Liver (tissue), 9 donors: Measurements from ENCODE around the gene MRTFB. TPM values are rescaled to one million over a fixed set of nuclear protein-coding genes. Genes with fewer than 3 reads are reported as not detected.

Source experiments
- DNase-seq: peaks from one replicate; pipeline ENCODE4 v3.0.0-alpha.2; 2017; ENCODE audit warnings: low spot score
- H3K27ac ChIP-seq, 2 donors: one replicate each; pipeline ENCODE4 v1.7.0; 2013; ENCODE audit warnings: inconsistent platforms in 2 of 2, low read length in 2 of 2, control low read depth in 1 of 2, low read depth in 1 of 2, mild to moderate bottlenecking in 1 of 2
- H3K27me3 ChIP-seq, 4 donors: one replicate each; pipeline versions ENCODE4 v1.6.1 to v1.7.0; 2013; ENCODE audit warnings: low read length in 3 of 4, inconsistent platforms in 1 of 4, mild to moderate bottlenecking in 1 of 4, moderate library complexity in 1 of 4; ENCODE audit not compliant: control insufficient read depth in 4 of 4, insufficient read depth in 4 of 4
- H3K36me3 ChIP-seq, 4 donors: one replicate each; pipeline versions ENCODE4 v1.6.1 to v1.7.0; 2013; ENCODE audit warnings: low read length in 3 of 4, mild to moderate bottlenecking in 3 of 4, low read depth in 1 of 4, moderate library complexity in 1 of 4; ENCODE audit not compliant: control insufficient read depth in 4 of 4, insufficient read depth in 3 of 4
- H3K4me1 ChIP-seq, 4 donors: one replicate each; pipeline versions ENCODE4 v1.6.1 to v1.7.0; 2013; ENCODE audit warnings: low read length in 3 of 4, mild to moderate bottlenecking in 3 of 4, moderate library complexity in 1 of 4; ENCODE audit not compliant: control insufficient read depth in 4 of 4, insufficient read depth in 4 of 4
- H3K4me3 ChIP-seq, 3 donors: one replicate each; pipeline versions ENCODE4 v1.6.1 to v1.7.0; 2013; ENCODE audit warnings: low read length in 3 of 3, control low read depth in 1 of 3, low read depth in 1 of 3, mild to moderate bottlenecking in 1 of 3
- H3K9ac ChIP-seq, 2 donors: one replicate each; pipeline ENCODE4 v1.7.0; 2013; ENCODE audit warnings: low read length in 2 of 2, mild to moderate bottlenecking in 2 of 2, moderate library complexity in 2 of 2, control low read depth in 1 of 2, low read depth in 1 of 2
- H3K9me3 ChIP-seq, 4 donors: one replicate each; pipeline versions ENCODE4 v1.6.1 to v1.7.0; 2013; ENCODE audit warnings: low read length in 3 of 4; ENCODE audit not compliant: control insufficient read depth in 4 of 4
- ATF3 ChIP-seq: IDR thresholded peaks from 2 replicates; pipeline ENCODE4 v1.6.1; 2016; ENCODE audit warnings: antibody characterized with exemption
- CTCF ChIP-seq: fragments of 150-350 bp; IDR thresholded peaks from 2 replicates; pipeline ENCODE4 v1.5.1; 2017; ENCODE audit warnings: improper control_type of control experiment, low read depth, low read length; ENCODE audit not compliant: missing input control
- EGR1 ChIP-seq, 2 donors: IDR thresholded peaks; 2 replicates each; pipeline ENCODE4 v1.6.1; 2016 to 2018; ENCODE audit warnings: antibody characterized with exemption in 2 of 2, low read depth in 2 of 2
- FOXA1 ChIP-seq: IDR thresholded peaks from 2 replicates; pipeline ENCODE4 v1.6.1; 2016; ENCODE audit warnings: antibody characterized with exemption
- FOXA2 ChIP-seq: IDR thresholded peaks from 2 replicates; pipeline ENCODE4 v1.6.1; 2016; ENCODE audit warnings: antibody characterized with exemption
- GABPA ChIP-seq, 2 donors: IDR thresholded peaks in 1 of 2; conservative IDR thresholded peaks in 1 of 2; 2 replicates each; pipeline ENCODE4 v1.6.1; 2016; ENCODE audit warnings: antibody characterized with exemption in 2 of 2, mild to moderate bottlenecking in 1 of 2, moderate library complexity in 1 of 2
- HNF4A ChIP-seq, 2 donors: conservative IDR thresholded peaks; 2 replicates each; pipeline ENCODE4 v1.6.1; 2016; ENCODE audit warnings: antibody characterized with exemption in 2 of 2, mild to moderate bottlenecking in 2 of 2
- HNF4G ChIP-seq: IDR thresholded peaks from 2 replicates; pipeline ENCODE4 v1.6.1; 2016; ENCODE audit warnings: antibody characterized with exemption
- JUND ChIP-seq, 2 donors: IDR thresholded peaks; 2 replicates each; pipeline ENCODE4 v1.6.1; 2016; ENCODE audit warnings: antibody characterized with exemption in 2 of 2
- MAX ChIP-seq: IDR thresholded peaks from 2 replicates; pipeline ENCODE4 v1.6.1; 2016; ENCODE audit warnings: antibody characterized with exemption
- NR2F2 ChIP-seq: IDR thresholded peaks from 2 replicates; pipeline ENCODE4 v1.6.1; 2016; ENCODE audit warnings: antibody characterized with exemption
- RAD21 ChIP-seq, 2 donors: IDR thresholded peaks; 2 replicates each; pipeline ENCODE4 v1.6.1; 2016; ENCODE audit warnings: antibody characterized with exemption in 2 of 2, mild to moderate bottlenecking in 2 of 2
- REST ChIP-seq: IDR thresholded peaks from 2 replicates; pipeline ENCODE4 v1.6.1; 2016; ENCODE audit warnings: antibody characterized with exemption, mild to moderate bottlenecking
- RXRA ChIP-seq, 2 donors: IDR thresholded peaks; 2 replicates each; pipeline ENCODE4 v1.6.1; 2017 to 2018; ENCODE audit warnings: antibody characterized with exemption in 2 of 2, mild to moderate bottlenecking in 1 of 2
- SP1 ChIP-seq: IDR thresholded peaks from 2 replicates; pipeline ENCODE4 v1.6.1; 2018; ENCODE audit warnings: antibody characterized with exemption, mild to moderate bottlenecking
- TAF1 ChIP-seq: conservative IDR thresholded peaks from 2 replicates; pipeline ENCODE4 v1.6.1; 2016; ENCODE audit warnings: antibody characterized with exemption, mild to moderate bottlenecking
- WGBS: extraction: QIAGEN DNeasy Blood & Tissue Kit; methylation state at CpG from one replicate; pipeline ENCODE4 v1.1.7; 2013; 5-methylcytosine and 5-hydroxymethylcytosine counted together
- polyA plus RNA-seq, 2 donors: library from polyadenylated mRNA; stranded (reverse) in 1 of 2; unstranded in 1 of 2; fragments of 200-250 nt in 1 of 2; fragments of >200 nt in 1 of 2; fragmentation: Nextera tagmentation in 1 of 2; extraction: Ambion mirVana in 1 of 2; gene quantifications; one replicate each; pipeline versions ENCODE4 v1.2.1 to v1.2.3, GENCODE V29; 2013 to 2015
- total RNA-seq, 2 donors: library from RNA; depleted of rRNA; stranded (reverse); fragments of >200 nt; gene quantifications; one replicate each; pipeline ENCODE4 v1.2.3, GENCODE V29; 2014
- donor health status: healthy.
- donor health status: healthy.
- donor health status: healthy.
- donor health status: healthy.
- donor health status: healthy.

The MRTFB gene
- total and polyA plus RNA-seq, 4 donors, result 4.1 to 14.2 (median 5.8) TPM

GRCh38 chr16:14071576-14072271, 605 bp downstream of the MRTFB start:
- H3K4me3 ChIP-seq, result peak overlapping the region; percentile 76 to 96 (median 88)
- 1% methylated on average over 32 of the region's 32 CpGs for WGBS

GRCh38 chr16:14072360-14072759, 1.2 kb downstream of the MRTFB start:
- WGBS, result 75% methylated on average over 6 of the region's 6 CpGs
- Histone ChIP-seq H3K27ac (peak overlapping the region in 1 of 2 donors; percentile 40), H3K4me3 (peak overlapping the region; percentile 76 to 96 (median 88)), H3K9me3 (no peaks in the 10 kb centered on the region), H3K27me3 (no peaks in the 10 kb centered on the region), H3K4me1 (peaks cover 3 to 23% (median 12%) of the 10 kb centered on the region in 4 donors), H3K9ac (peak overlapping the region; percentile 60 to 72), H3K36me3 (no peaks in the 10 kb centered on the region)
- peak in 1 of 2 donors; percentile 34 for TF ChIP-seq RAD21 (IDR thresholded peaks at IDR 0.05)
- no peak for TF ChIP-seq SP1
- TF ChIP-seq HNF4A (conservative IDR thresholded peaks at IDR 0.05), result peak in 1 of 2 donors; percentile 19
- no peak for DNase-seq

More at GRCh38 chr16:14071576-14072271, 605 bp downstream of the MRTFB start:
- Histone ChIP-seq H3K9ac (peak overlapping the region; percentile 60 to 72), H3K36me3 (no peaks in the 10 kb centered on the region), H3K27me3 (no peaks in the 10 kb centered on the region), H3K27ac (peak overlapping the region; percentile 81), H3K4me1 (peaks cover 3 to 22% (median 12%) of the 10 kb centered on the region in 4 donors), H3K9me3 (no peaks in the 10 kb centered on the region)
- DNase-seq, result no peak
- no peak for TF ChIP-seq ATF3
- no peak for TF ChIP-seq FOXA1
- no peak for TF ChIP-seq HNF4G
- no peak for TF ChIP-seq JUND (IDR thresholded peaks at IDR 0.05)
- TF ChIP-seq CTCF, result no peak
- TF ChIP-seq GABPA (IDR thresholded peaks at IDR 0.05 in 1 of 2, conservative IDR thresholded peaks at IDR 0.05 in 1 of 2), result no peak
- no peak for TF ChIP-seq RXRA (IDR thresholded peaks at IDR 0.05)

- no peaks in the 10 kb centered on the region for H3K27me3 ChIP-seq
- H3K4me1 ChIP-seq, result peaks cover 3 to 31% (median 12%) of the 10 kb centered on the region in 4 donors
- peaks cover 0 to 1% (median 0%) of the 10 kb centered on the region in 4 donors for H3K36me3 ChIP-seq
- no peak overlapping the region for H3K4me3 ChIP-seq
- H3K27ac ChIP-seq, result no peak overlapping the region
- no peaks in the 10 kb centered on the region for H3K9me3 ChIP-seq
- no peak for DNase-seq
- no peak overlapping the region for H3K9ac ChIP-seq
- WGBS, result 45% methylated on average over 1 of the region's 1 CpG
- no peak for TF ChIP-seq JUND (IDR thresholded peaks at IDR 0.05)
- no peak for TF ChIP-seq GABPA (IDR thresholded peaks at IDR 0.05 in 1 of 2, conservative IDR thresholded peaks at IDR 0.05 in 1 of 2)
- TF ChIP-seq FOXA1, result no peak
- no peak for TF ChIP-seq SP1
- TF ChIP-seq TAF1, result no peak
- no peak for TF ChIP-seq REST
- TF ChIP-seq RXRA (IDR thresholded peaks at IDR 0.05), result no peak
- no peak for TF ChIP-seq NR2F2
- TF ChIP-seq HNF4A (conservative IDR thresholded peaks at IDR 0.05), result no peak
- no peak for TF ChIP-seq MAX
- TF ChIP-seq HNF4G, result no peak
- TF ChIP-seq ATF3, result no peak
- no peak for TF ChIP-seq RAD21 (IDR thresholded peaks at IDR 0.05)
- no peak for TF ChIP-seq FOXA2
- no peak for TF ChIP-seq EGR1 (IDR thresholded peaks at IDR 0.05; ENCODE audit: low read depth in 2 of 2)
- no peak for TF ChIP-seq CTCF
Observed at GRCh38 chr16:14074544-14074943, 3.4 kb downstream of the MRTFB start.
